OCI-LY1 (cell line): ENCODE data around the gene KLF11.

ENCODE experiments used
- CTCF ChIP-seq: fragments of 200-600 bp; sonication (generic), shearing (Covaris generic); IDR thresholded peaks from 2 replicates; pipeline ENCODE4 v1.5.1; 2017; ENCODE audit warnings: mild to moderate bottlenecking, antibody characterized with exemption, low read length, moderate library complexity, mixed read lengths
- EZH2 ChIP-seq: fragments of 200-600 bp; sonication (generic), shearing (Covaris generic); IDR thresholded peaks from 2 replicates; pipeline ENCODE4 v1.8.0; 2017; ENCODE audit warnings: borderline replicate concordance, mixed run types, mild to moderate bottlenecking, antibody characterized with exemption, low read length, moderate library complexity, mixed read lengths

GRCh38 chr2:10000541-10000940, 42.8 kb upstream of the KLF11 start:
- TF ChIP-seq CTCF = no peak
- no peak for TF ChIP-seq EZH2
